Transverse colon (tissue), 4 donors: ENCODE measurements around the gene SUGCT.

Experiments
- CTCF ChIP-seq, 5 experiments: fragments of 200-600 bp in 3 of 5; fragments of 450-650 bp in 2 of 5; sonication (generic) in 3 of 5; IDR thresholded peaks; 1 replicate in 2 of 5; 2 replicates in 3 of 5; pipeline ENCODE4 v1.5.1; 2016 to 2017; ENCODE audit warnings: antibody characterized with exemption in 5 of 5, inconsistent platforms in 3 of 5, mild to moderate bottlenecking in 2 of 5, moderate library complexity in 1 of 5
- POLR2AphosphoS5 ChIP-seq, 3 donors: sonication (generic); formaldehyde crosslinking; IDR thresholded peaks; one replicate each; pipeline ENCODE4 v1.6.1; 2016; ENCODE audit warnings: antibody characterized with exemption in 3 of 3

GRCh38 chr7:40204581-40204980 lies 69.8 kb downstream of the SUGCT start:
- TF ChIP-seq POLR2AphosphoS5 (IDR thresholded peaks at IDR 0.05): no peak
- TF ChIP-seq CTCF (IDR thresholded peaks at IDR 0.05): no peak
